ENCODE measurements around the gene BTF3L4.

Gene BTF3L4

DNA sequence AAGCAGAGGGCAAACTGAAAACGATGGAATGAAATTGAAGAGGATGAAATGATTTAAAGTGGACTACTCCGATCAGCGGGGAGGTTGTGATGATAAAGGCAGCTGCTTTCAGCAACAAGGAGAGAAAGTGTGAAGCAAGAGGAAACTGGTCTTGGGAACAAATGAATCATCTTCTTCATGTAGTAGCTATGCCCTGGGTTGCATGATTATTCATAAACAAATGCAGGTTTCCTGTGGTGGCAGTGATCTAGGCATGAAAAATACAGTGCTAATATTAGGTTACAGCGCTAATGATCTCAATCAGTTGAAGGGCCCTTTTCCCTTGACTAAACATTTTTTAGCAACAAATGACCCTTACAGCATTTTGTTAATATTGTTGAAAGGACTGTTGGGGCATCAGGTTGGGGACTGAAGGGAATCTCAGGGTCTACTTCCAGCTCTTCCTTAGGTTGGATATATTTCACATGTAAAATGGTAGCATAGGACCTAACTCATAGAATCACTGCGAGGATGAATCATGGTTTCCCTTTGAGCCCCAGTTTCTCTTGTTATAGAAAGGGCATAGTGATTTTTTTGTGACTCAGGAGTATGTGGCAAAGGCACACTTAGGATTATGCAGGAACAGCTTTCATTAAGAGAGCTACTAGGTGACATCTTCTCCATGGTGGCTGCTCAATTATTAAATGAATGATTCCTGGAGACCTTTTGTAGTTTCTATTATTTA is 83.9 kb downstream of the BTF3L4 start:
- no peaks in the 10 kb centered on the region for H3K27me3 ChIP-seq (ENCODE audit: insufficient read depth, poor library complexity, severe bottlenecking)
- H3K4me3 ChIP-seq (replicated peaks; ENCODE audit: insufficient read depth, low read length): no peak overlapping the region
- DNase-seq (ENCODE audit: low read depth in 1 of 2, low spot score in 1 of 2): peak; percentile 41 to 61
- H3K27ac ChIP-seq (replicated peaks): no peak overlapping the region
- TF ChIP-seq, protein P1, sequence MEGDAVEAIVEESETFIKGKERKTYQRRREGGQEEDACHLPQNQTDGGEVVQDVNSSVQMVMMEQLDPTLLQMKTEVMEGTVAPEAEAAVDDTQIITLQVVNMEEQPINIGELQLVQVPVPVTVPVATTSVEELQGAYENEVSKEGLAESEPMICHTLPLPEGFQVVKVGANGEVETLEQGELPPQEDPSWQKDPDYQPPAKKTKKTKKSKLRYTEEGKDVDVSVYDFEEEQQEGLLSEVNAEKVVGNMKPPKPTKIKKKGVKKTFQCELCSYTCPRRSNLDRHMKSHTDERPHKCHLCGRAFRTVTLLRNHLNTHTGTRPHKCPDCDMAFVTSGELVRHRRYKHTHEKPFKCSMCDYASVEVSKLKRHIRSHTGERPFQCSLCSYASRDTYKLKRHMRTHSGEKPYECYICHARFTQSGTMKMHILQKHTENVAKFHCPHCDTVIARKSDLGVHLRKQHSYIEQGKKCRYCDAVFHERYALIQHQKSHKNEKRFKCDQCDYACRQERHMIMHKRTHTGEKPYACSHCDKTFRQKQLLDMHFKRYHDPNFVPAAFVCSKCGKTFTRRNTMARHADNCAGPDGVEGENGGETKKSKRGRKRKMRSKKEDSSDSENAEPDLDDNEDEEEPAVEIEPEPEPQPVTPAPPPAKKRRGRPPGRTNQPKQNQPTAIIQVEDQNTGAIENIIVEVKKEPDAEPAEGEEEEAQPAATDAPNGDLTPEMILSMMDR (IDR thresholded peaks at IDR 0.05; ENCODE audit: insufficient read depth, low read length): no peak
- TF ChIP-seq, protein P2, sequence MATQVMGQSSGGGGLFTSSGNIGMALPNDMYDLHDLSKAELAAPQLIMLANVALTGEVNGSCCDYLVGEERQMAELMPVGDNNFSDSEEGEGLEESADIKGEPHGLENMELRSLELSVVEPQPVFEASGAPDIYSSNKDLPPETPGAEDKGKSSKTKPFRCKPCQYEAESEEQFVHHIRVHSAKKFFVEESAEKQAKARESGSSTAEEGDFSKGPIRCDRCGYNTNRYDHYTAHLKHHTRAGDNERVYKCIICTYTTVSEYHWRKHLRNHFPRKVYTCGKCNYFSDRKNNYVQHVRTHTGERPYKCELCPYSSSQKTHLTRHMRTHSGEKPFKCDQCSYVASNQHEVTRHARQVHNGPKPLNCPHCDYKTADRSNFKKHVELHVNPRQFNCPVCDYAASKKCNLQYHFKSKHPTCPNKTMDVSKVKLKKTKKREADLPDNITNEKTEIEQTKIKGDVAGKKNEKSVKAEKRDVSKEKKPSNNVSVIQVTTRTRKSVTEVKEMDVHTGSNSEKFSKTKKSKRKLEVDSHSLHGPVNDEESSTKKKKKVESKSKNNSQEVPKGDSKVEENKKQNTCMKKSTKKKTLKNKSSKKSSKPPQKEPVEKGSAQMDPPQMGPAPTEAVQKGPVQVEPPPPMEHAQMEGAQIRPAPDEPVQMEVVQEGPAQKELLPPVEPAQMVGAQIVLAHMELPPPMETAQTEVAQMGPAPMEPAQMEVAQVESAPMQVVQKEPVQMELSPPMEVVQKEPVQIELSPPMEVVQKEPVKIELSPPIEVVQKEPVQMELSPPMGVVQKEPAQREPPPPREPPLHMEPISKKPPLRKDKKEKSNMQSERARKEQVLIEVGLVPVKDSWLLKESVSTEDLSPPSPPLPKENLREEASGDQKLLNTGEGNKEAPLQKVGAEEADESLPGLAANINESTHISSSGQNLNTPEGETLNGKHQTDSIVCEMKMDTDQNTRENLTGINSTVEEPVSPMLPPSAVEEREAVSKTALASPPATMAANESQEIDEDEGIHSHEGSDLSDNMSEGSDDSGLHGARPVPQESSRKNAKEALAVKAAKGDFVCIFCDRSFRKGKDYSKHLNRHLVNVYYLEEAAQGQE (IDR thresholded peaks at IDR 0.05; ENCODE audit: insufficient replicate concordance, low read depth): no peak
- TF ChIP-seq POLR2AphosphoS5 (IDR thresholded peaks at IDR 0.05; ENCODE audit: low read depth): no peak
- TF ChIP-seq SPI1 (IDR thresholded peaks at IDR 0.05; ENCODE audit: borderline replicate concordance, low read depth): no peak
- TF ChIP-seq GABPA (IDR thresholded peaks at IDR 0.05; ENCODE audit: low read depth): no peak

Measured in HL-60 (cell line).